GM21381 (cell line): ENCODE data around the gene WASHC4.
"Not testable (repeated sequence)": the region's sequence is repeated elsewhere in the genome, so short reads cannot be mapped to it uniquely, and the experiment has no call there.

Source experiments
- ATAC-seq: cut with Tn5 transposase; IDR thresholded peaks from one replicate; pipeline ENCODE4 v1.9.1; 2021; ENCODE audit warnings: mild to moderate bottlenecking, moderate library complexity; ENCODE audit not compliant: unreplicated experiment

Gene WASHC4

GRCh38 chr12:105164068-105164467 is 56.5 kb downstream of the WASHC4 start:
- ATAC-seq: no peak

DNA sequence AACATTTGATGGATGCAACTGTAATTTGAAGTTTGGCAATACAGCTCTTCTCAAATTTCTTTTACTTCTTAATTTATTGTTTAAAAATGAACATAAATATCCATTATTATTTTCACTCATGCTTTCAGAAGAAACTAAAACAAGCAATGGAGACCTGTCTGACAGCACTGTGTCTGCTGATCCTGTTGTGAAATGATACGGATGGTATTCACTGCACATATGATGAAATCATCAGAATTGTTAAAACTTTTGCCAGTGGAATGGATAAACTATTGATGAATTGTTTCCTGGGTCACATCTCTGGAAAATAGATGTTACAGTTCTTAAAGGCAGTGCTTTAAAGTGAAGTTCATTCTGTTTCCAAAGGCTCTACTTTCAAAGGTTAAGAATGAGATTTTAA is 59.2 kb downstream of the WASHC4 start:
- ATAC-seq: no peak

DNA sequence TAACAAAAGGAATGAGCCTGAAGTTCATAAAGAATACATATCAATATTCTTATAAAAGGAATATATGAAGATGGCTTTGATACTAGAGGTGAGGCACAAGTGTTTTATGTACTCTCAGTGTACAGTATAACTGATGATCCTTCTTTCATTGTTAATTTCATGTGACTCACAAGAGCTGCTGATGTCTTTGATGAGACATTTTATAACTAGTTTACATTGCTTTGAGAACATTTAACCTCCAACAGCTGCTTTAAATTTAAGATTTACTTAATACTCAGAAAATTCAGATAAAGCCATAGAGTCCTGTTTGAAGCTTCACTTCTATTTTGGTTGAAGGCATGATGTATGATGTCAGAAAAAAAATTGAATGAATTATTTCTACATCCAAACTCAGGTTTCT is 59.8 kb downstream of the WASHC4 start:
- ATAC-seq: no peak

DNA sequence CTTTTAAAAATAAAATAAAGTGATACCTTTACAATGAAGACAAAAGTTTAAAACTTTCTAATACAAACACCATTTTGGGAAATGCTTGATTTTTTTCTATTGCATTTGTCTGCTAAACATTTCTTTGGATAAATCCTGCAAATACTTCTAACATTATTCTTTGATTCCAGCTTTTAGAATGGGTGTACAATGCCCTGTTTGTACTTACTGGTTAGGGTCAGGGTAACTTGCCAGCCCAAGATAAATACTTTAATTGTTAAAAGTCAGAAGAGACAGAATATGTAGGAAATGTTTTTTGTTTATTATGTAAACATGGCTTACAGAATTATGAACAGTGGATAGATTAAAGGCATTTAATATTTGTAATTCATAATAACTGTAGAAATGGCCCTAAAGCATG is 60.5 kb downstream of the WASHC4 start:
- no peak for ATAC-seq

DNA sequence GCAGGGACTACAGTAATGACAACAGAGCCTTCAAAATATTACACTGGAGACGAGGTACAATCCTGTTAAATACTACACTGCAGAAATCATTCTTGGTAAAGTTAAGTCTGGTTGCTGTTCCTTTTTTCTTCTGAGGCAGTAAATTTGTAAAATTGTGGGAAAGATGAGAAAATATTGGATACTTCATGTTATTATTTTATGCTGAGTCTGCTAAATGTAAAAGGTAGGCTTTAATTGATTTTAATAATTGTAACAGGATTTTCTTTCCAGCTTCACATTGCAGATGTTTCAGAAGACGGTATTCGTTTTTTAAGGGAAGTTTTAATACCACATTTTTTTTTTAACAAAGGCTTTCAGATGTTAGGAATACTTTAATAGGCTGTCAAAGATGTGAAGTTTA is 62.6 kb downstream of the WASHC4 start:
- ATAC-seq: no peak

- no peak for ATAC-seq
Measured at GRCh38 chr12:105171691-105172436, 64.3 kb downstream of the WASHC4 start.

DNA sequence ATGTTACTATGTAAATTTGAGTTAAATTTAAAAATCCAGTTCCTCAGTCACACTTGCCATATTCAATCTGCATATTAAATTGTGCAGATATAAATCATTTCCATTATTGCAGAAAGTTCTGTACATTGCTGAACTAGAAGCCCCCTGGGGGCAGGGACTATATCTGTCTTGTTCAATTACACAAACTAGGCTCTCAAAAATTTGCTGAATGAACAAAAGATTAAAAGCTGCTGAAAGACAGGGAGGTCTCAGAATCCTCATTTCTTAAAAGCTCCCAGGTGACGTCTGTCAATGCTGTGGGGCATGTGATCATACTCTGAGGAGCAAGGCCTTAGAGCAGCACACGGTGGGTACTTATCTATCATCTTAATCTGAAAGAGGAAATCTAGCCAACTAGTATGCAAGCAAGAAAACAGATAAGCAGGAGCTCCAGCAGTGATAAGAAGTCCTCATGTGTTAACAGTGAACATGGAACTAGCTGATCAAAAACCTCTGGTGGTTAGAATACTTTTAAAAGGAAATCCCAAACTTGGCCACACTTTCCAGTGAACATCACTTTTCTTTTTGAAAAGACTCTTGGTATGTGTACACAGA is 68.0 kb downstream of the WASHC4 start:
- ATAC-seq: no peak

- no peak for ATAC-seq
Measured at GRCh38 chr12:105177208-105177607, 69.7 kb downstream of the WASHC4 start.

GRCh38 chr12:105179114-105179513 is 71.6 kb downstream of the WASHC4 start:
- not testable (repeated sequence) for ATAC-seq

DNA sequence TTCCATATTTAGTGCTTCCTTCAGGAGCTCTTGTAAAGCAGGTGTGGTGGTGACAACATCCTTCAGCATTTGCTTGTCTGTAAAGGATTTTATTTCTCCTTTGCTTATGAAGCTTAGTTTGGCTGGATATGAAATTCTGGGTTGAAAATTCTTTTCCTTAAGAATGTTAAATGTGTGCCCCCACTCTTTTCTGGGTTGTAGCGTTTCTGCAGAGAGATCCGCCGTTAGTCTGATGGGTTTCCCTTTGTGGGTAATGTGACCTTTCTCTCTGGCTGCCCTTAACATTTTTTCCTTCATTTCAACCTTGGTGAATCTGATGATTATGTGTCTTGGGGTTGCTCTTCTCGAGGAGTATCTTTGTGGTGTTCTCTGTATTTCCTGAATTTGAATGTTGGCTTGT is 75.9 kb downstream of the WASHC4 start:
- ATAC-seq: not testable (repeated sequence)

DNA sequence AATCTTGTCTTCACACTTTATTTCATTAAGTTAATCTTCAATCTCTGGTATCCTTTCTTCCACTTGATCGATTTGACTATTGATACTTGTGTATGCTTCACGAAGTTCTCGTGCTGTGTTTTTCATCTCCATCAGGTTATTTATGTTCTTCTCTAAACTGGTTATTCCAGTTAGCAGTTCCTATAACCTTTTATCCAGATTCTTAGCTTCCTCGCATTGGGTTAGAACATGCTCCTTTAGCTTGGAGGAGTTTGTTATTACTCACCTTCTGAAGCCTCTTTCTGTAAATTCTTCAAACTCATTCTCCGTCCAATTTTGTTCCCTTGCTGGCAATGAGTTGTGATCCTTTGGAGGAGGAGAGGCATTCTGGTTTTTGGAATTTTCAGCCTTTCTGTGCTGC is 76.4 kb downstream of the WASHC4 start:
- not testable (repeated sequence) for ATAC-seq

DNA sequence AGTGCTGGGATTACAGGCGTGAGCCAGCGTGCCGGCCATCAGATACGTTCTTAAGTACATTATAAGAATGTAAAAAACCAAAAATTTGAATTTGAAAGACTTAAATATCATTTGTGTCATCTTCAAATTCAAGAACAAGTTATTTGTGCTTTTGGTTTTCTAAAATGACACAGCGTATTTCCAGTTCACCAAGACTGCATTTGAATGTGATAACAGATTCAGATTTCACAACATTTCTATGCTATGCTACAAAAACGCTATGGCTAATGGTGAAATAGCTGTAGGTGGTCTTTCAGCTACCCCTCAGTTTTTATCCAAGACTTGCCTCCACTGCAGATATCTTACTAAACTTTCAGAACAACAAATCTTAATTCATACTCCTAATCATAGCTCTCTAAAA is 81.8 kb downstream of the WASHC4 start:
- no peak for ATAC-seq

DNA sequence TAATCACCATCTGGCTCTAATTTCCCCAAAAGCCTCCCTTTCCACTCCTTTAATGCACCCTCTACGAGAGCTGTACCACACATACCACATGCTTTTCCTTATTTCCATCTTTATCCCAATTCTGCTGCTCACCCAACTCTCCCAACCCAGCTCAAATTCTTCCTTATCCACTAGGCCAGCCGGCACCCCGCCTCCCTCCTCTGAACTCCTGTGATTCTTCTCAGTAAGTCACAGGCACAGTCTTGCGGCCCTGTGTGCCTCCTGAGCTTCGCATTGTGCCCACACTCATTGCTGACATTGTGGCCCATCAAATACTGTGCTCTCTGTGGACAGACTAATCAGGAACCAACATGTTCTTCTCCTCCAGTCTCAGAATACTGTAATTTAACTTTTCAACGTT is 83.0 kb downstream of the WASHC4 start:
- ATAC-seq: no peak

DNA sequence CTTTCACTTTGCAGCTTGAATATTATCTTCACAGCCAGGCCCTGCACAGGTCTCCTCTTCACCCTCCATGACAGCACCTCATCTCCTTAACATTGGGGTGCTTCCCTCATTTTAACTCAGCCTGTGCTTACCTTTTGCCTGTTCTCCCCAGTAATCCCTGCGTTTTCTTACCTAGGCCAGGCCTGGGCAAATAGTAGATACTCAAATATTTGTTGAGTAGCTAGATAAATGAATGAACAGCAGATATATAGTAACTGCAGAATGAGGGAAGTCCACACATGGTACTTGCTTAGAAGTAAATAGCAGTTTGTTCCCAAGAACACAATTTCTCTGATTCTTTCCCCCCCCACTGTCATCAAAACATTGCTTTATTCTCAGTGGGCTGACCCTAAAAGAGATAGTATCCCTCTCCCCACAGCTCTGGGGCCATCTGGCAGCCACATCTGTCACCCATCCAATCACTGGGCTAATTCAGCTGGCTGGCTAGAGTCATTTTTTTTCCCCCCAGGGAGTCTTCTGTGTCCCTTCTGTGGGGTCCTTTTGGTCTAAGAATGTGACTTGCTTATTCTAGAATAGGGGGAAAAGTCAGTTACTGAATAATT is 85.2 kb downstream of the WASHC4 start:
- no peak for ATAC-seq

DNA sequence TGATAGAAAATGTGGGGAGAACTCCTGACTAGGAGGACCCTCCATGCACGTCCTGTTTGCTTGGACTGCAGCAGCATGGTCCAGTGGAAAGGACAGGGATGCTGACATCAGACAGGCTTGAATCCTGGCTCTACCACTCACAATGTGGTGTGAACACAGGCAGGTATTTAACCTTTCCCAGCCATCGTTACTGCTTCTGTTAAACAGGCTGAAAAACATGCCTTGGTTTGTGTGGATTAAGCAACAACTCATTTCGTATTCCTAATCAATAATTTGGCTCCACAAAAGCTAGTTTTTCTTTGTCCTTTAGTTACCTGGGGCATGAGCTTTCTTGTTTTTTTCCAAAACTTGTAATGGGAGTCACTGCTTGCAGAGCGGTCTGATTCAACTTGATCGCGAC is 87.4 kb downstream of the WASHC4 start:
- no peak for ATAC-seq

- no peak for ATAC-seq
Measured at GRCh38 chr12:105196090-105196489, 88.6 kb downstream of the WASHC4 start.

DNA sequence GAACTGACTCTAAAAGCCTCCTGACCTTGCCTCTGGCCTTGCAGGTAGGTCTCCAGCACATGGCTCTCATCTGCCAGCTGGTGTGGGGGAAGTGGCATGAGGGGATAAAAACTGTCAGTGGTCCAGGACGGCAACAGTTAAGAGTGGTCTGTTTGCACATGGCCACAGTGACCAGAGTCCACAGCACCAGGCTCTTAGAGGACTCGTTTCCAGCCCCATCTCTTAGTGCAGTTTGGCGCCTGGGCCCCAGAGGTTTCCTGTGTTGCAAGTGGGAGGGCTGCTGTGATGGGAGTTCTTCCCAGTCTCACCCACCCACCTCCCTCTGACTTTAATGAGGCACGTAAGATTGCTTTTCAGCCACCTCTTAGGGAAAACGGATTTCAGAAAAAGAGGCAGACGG is 91.4 kb downstream of the WASHC4 start:
- ATAC-seq: no peak

DNA sequence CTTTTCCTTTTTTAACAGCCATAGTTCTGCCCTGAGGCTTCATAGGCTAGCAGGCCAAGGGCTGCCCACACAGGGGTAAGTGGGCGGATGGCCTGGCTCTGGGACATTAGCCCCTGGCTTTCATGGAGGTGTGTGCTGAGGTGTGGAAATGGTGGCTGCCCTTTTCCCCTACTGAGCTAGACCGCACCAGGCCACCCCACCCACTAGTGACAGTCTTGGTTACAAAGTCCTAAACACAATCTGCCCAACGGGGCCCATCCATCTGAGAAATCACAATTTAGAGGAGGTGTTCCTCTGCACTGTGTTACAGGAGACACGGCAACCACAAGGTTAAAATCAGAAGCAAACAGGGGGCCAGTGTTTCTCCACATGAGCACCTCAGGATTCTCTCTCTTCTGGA is 92.9 kb downstream of the WASHC4 start:
- no peak for ATAC-seq

- ATAC-seq: no peak
Measured at GRCh38 chr12:105201299-105201698, 93.8 kb downstream of the WASHC4 start.

GRCh38 chr12:105202202-105202601 is 94.7 kb downstream of the WASHC4 start:
- ATAC-seq: no peak

DNA sequence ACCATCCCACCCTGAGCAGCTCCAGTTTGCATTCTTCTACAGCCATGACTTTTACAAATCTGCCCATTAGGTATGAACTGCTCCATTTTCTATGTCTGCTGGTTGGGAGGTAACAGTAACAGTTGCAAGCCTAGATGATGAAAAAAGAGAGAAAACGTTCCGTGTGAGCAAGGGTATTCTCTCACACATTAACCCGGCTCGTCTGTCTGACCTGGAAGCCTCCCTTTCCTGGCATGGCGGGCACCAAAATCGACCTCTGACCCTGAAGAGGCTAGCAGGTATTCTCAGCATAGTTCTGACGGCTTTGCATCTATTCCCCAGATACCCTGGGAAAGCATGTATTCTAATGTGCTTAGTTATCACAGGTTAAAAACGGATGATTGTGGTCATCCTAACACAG is 96.6 kb downstream of the WASHC4 start:
- ATAC-seq: no peak

DNA sequence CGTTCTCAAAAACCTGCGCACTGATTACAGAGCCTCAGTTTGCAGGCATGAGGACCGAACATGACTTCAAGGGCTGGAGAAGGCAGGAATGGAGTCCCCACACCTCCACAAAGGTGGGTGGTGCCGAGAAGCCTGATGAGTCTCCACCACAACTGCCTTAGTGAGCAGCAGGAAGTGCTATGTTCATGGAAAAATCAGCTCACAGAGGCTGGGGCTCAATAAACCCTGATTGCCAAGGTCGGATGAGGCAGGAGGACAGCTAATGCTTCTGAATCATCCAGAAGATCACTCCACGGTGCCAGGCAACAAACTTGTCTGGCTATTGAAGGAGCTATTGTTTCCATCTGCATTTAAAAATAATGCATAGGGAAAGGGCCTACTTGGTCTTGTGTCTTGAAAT is 97.4 kb downstream of the WASHC4 start:
- ATAC-seq: no peak
